NCI-H1092 treated with DMSO at 0.1 percent for 48 hours (cell line): ENCODE data around the gene CHMP4B.

Source experiments
- DNase-seq: peaks from one replicate; lab custom pipeline; 2025; lab: John Stamatoyannopoulos, UW

The CHMP4B gene

GRCh38 chr20:33839591-33839990 lies 28.4 kb downstream of the CHMP4B start:
- peak; percentile 63 for DNase-seq

GRCh38 chr20:33840160-33840559 lies 29.0 kb downstream of the CHMP4B start:
- DNase-seq: peak; percentile 41

GRCh38 chr20:33840759-33841435 lies 29.7 kb downstream of the CHMP4B start:
- DNase-seq: peak; percentile 35

DNA sequence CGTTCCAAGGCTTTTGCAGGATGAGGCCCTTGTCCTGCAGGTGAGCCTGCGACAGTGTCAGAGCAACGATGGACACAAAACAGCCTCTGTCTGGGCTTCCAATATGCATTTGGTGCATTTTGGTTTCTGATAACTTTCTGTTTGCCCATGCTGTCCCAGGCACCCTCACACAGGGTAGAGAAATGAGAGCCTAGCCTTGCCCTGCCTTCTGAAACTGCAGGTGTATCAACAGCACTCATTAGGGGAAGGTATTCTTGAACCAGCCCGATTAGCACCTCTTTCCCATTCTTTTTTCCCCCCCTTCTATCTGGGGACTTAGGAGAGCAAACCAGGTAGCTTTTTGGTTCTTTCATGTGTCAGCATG lies 30.3 kb downstream of the CHMP4B start:
- DNase-seq: no peak

GRCh38 chr20:33842346-33842745 lies 31.2 kb downstream of the CHMP4B start:
- DNase-seq: no peak

DNA sequence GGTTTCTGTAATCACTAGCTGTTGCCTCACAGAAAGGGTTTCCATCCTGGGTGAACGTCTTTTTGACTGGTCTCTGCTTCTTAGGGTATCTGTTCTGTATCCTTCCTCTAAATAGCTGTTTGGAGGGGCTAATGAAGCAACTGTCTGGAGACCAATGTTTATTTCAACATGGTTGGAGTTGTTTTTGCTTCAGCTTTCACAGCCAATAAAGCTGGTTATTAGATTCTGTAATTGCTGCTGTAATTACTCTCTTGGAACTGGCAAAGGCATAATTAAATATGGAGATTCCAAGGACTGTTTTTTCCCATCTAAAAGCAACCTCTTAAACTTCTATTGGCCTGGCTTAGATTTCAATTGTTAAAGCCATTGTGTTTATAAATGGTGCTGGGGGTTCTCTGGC lies 31.9 kb downstream of the CHMP4B start:
- no peak for DNase-seq

GRCh38 chr20:33843854-33844253 lies 32.7 kb downstream of the CHMP4B start:
- DNase-seq: no peak

- DNase-seq: no peak
These were observed 35.3 kb downstream of the CHMP4B start for GRCh38 chr20:33846291-33846935.

GRCh38 chr20:33847006-33847405 lies 35.9 kb downstream of the CHMP4B start:
- no peak for DNase-seq

DNA sequence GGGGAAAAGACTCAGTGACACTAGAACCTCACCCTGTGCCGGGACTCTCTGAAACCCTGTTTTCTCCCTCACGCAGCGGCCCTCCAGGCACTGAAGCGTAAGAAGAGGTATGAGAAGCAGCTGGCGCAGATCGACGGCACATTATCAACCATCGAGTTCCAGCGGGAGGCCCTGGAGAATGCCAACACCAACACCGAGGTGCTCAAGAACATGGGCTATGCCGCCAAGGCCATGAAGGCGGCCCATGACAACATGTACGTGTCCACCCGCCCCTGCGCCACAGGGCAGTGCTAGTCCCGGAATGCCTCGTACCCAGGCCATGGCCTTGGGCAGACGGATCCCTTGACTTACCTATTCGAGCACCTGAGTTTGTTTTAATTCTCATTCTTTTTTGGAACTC lies 37.2 kb downstream of the CHMP4B start:
- no peak for DNase-seq

- DNase-seq: no peak
These were observed 39.0 kb downstream of the CHMP4B start for GRCh38 chr20:33850159-33850558.

GRCh38 chr20:33851842-33852466 lies 40.8 kb downstream of the CHMP4B start:
- no peak for DNase-seq

DNA sequence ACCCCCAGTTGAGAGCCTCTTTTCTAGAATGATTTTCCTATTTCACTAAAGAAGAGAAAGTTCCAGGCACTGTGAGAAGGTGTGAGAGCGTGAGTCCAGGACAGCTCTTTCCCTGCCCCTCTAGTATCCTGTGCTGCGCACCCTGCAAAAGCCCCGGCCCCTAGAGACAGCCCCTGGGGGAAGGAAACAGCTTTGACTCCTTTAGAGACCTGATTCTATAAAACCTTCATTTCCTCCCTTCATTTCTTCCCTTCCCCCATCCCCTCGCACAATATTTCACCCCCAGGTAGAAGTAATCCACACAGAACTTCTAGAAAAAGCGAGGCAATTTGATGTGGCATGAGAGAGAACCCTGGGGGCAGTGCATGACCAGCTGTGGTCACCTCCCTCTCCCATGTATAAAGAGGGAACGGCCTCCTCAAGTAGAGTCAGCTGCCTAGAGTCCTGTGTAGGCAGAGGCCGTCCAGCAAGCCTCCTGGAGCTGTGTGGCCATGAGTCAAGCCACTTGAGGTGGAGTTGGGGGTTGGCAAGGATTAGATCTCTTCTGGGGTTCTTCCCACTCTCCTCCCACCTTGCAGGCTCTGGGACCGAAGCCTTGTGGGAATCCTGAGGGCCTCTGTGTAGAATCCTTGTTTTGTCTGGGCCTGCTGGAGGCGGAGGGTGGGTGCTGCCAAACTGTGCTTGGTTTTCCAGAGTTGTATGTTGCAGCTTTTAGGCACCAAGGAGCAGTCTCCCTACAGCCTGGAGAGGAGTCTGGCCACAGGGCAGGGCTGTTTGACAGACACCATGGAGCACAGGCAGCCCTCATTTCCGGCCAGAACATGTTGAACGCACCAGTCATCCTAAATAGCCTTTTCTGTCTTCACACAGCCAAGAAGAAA lies 41.7 kb downstream of the CHMP4B start:
- no peak for DNase-seq

DNA sequence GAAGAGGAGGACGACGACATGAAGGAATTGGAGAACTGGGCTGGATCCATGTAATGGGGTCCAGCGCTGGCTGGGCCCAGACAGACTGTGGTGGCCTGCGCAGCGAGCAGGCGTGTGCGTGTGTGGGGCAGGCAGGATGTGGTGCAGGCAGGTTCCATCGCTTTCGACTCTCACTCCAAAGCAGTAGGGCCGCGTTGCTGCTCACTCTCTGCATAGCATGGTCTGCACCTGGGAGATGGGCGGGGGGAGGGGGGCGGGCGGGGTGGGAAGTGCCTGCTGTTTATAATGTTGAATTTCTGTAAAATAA lies 42.3 kb downstream of the CHMP4B start:
- no peak for DNase-seq

GRCh38 chr20:33857722-33858563 lies 46.8 kb downstream of the CHMP4B start:
- DNase-seq: no peak

DNA sequence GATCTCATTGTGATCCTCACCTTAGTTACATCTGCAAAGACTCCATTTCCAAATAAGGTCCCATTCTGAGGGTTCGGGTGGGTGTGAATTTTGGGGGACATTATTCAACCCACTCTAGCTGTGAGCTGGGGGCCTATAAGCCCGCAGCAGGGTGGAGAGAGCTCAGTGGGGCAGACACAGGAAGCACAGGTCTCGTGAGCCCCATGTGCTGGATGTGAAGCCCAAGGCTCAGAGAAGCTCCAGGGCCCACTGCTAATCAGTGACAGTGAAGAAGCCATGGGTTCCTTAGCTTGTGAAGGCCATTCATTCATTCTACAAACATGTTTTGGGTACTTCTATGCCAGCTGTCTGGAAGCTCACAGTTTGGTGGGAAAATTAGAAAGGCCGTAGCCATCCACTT lies 47.5 kb downstream of the CHMP4B start:
- no peak for DNase-seq

DNA sequence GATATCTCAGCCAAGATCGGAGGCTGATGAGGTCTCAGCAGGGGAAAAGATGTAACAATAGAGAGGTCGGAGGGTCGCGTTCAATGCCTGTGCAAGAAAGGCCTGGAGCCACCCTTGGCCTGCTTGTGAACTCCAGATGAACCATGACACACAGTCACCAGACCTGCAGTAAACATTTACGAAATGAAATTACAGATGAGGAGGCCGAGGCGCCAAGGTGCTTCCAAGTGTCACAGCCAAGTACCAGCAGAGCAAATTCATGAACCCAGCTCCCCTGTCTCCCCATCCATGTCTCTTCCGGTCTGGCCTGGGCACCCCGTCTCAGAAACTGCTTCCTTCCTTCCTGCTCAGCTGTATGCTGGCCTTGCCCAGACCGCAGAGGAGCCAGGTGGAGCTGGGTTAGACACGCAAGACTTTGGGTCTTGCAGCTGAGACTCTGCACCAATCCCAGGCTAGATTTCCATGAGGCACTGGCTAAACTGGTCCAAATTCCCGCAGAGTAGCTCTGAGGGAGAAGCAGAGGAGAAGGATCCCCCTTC lies 48.1 kb downstream of the CHMP4B start:
- no peak for DNase-seq

GRCh38 chr20:33859751-33860150 lies 48.6 kb downstream of the CHMP4B start:
- no peak for DNase-seq

- no peak for DNase-seq
These were observed 50.3 kb downstream of the CHMP4B start for GRCh38 chr20:33861458-33861857.

- peak; percentile 53 for DNase-seq
These were observed 51.7 kb downstream of the CHMP4B start for GRCh38 chr20:33862709-33863403.
